Right renal pelvis (tissue), 4 donors: ENCODE data around the gene MIS18BP1. TPM values are rescaled to one million over a fixed set of nuclear protein-coding genes. Genes with fewer than 3 reads are reported as not detected.
"Not testable (repeated sequence)": the region's sequence is repeated elsewhere in the genome, so short reads cannot be mapped to it uniquely, and the experiment has no call there.

Experiments
- DNase-seq, 4 donors: peaks; one replicate each; pipeline ENCODE4 v3.0.0-alpha.2; 2013; ENCODE audit warnings: low read depth in 4 of 4, low spot score in 3 of 4, missing footprints in 1 of 4
- polyA plus RNA-seq, 4 donors: library from polyadenylated mRNA; unstranded; fragments of 120-200 nt; gene quantifications; one replicate each; pipeline ENCODE4 v1.2.1, GENCODE V29; 2013; ENCODE audit not compliant: insufficient read length in 4 of 4

The MIS18BP1 gene
- polyA plus RNA-seq, 4 donors, result 30.6 to 44.6 (median 38.3) TPM

- no peak for DNase-seq
These were observed 5.6 kb downstream of the MIS18BP1 start for GRCh38 chr14:45247427-45247826.

- DNase-seq, result no peak
These were observed 6.3 kb downstream of the MIS18BP1 start for GRCh38 chr14:45246691-45247090.

DNA sequence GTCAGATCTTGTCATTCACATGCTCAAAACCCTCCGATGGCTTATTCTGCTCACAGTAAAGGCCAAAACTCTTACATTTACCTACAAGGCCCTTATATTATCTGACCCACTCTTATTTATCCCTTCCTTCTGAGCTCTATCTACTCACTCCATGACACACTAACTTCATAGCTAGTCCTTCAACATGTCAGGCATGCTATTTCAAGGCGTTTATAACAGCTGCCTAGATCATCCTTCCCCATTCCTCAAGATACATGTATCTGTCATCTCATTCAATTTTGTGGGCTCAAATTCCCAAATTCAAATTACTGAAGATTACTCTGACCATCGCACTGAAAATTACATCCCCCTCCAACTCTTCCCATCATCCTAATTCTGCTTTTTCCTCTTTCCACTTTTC is 6.9 kb downstream of the MIS18BP1 start:
- DNase-seq, result no peak

- no peak for DNase-seq
These were observed 10.3 kb downstream of the MIS18BP1 start for GRCh38 chr14:45242706-45243105.

DNA sequence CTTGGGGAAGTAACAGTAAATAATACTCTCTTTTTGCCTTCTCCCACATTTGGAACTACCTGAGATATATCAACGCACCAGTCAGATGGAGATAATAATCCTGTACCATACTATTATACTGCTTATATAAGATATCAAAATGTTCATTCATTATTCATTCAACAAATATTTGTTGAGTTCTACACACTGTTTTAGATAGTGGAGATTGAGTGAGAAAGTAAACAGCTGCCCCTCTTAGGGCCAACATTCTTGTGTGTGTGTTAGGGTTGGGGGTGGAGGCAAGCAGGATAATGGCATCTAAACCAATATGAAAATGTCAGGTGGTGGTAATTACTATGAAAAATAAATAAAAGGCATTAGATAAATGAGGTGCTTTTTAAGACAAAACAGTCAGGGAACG is 14.0 kb downstream of the MIS18BP1 start:
- DNase-seq, result no peak

GRCh38 chr14:45227566-45227965 is 25.4 kb downstream of the MIS18BP1 start:
- DNase-seq, result no peak

GRCh38 chr14:45222485-45223262 is 30.3 kb downstream of the MIS18BP1 start:
- DNase-seq, result no peak

GRCh38 chr14:45214341-45214740 is 38.7 kb downstream of the MIS18BP1 start:
- not testable (repeated sequence) for DNase-seq

DNA sequence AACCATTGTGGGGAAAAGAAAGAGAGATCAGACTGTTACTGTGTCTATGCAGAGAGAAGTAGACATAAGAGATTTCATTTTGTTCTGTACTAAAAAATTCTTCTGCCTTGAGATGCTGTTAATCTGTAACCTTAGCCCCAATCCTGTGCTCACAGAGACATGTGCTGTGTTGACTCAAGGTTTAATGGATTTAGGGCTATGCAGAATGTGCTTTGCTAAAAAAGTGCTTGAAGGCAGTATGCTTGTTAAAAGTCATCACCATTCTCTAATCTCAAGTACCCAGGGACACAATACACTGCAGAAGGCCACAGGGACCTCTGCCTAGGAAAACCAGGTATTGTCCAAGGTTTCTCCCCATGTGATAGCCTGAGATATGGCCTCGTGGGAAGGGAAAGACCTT is 39.3 kb downstream of the MIS18BP1 start:
- not testable (repeated sequence) for DNase-seq

- no peak for DNase-seq
These were observed 40.8 kb downstream of the MIS18BP1 start for GRCh38 chr14:45212231-45212630.

DNA sequence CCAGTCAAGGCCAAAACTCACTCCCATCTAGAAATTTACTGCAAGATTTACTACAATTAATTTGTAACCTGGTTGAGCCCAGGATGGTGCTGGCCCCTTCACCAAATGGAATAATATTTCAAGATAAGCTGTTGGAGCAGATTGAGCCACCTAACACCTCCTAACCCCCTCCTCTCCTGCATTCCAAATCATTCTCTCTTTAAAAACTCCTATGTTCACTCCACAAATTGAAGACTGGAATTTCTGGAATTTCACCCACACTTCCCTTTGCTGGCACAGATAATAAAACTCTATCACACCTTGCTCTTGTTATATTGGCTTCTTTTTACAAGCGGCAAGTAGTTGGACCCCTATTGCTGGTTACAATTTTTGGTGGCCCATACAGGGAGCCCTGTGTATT is 41.7 kb downstream of the MIS18BP1 start:
- no peak for DNase-seq

- no peak for DNase-seq
These were observed 42.8 kb downstream of the MIS18BP1 start for GRCh38 chr14:45210159-45210558.

GRCh38 chr14:45204241-45204640 is 48.8 kb downstream of the MIS18BP1 start:
- no peak for DNase-seq

DNA sequence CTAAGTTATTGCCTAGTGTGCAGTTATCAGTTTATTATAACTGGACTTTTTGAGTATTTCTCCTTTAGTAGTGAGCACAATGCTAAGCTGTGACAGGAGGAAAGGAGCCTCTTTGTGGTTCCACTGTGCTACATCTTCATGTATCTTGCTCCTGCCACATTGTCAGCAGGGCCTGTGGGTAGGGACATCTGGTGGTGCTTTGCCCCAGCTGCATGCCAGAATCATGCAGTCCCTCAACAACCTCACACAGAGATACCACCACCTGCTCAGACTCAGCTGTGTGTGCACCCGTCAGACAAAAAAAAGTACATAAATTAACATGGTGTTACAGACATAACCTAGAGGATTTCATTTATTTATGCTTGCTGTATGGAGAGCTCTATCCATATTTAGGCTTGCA is 51.1 kb downstream of the MIS18BP1 start:
- DNase-seq, result no peak

DNA sequence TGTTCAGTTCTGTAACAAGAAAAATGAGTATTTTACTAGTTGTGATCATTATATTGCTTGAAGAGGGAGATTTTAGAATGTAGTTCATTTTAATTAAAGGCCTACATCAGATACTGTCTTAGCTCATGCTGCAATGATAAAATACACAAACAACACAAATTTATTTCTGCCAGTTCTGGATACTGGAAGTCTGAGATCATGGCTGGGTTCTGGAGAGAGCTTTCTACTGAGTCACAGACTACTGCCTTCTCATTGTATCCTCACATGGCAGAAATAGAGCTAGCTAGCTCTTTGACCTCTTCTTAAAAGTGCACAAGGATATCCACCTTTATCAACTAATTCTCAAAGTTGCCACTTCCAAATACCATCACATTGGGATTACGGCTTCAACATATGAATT is 53.8 kb downstream of the MIS18BP1 start:
- no peak for DNase-seq

- no peak for DNase-seq
These were observed 54.5 kb downstream of the MIS18BP1 start for GRCh38 chr14:45198551-45198950.

GRCh38 chr14:45194964-45195363 is 58.0 kb downstream of the MIS18BP1 start:
- no peak for DNase-seq

- no peak for DNase-seq
These were observed 67.7 kb downstream of the MIS18BP1 start for GRCh38 chr14:45185100-45185814.

DNA sequence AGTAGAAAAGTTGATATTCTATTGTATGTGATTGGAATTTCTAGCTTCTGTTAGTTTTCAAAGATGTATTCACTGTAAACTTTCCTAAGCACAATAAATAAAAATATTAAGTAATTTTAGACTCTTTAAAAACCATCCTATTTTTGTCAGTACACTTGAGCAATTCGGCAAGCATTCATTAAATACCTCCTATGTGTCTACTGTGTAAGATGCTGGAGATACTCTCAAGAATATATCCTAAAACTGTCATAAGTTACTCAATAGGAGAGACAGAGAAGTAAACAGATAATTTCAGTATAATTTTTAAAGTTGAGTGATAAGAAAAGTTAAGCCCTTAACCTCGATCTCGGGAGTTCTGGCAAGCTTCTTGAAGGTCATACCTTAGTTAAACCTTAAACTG is 71.2 kb downstream of the MIS18BP1 start:
- DNase-seq, result no peak

GRCh38 chr14:45181329-45181728 is 71.7 kb downstream of the MIS18BP1 start:
- DNase-seq, result no peak

DNA sequence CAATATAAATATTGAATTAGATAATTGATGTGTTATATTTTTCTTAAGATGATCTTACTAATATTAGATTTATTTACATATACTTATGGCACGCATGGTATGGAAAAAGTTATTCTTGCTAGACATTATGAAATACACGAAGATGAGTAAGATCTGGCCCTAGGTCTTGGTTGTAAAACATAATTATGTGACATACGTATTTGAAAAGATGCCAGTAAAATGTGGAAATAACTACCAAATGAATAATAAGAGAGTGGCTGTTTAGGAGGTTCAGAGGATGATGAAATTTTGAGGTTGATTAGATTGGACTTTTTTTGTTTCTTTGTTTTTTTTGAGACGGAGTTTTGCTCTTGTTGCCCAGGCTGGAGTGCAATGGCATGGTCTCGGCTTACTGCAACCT is 75.9 kb downstream of the MIS18BP1 start:
- no peak for DNase-seq

DNA sequence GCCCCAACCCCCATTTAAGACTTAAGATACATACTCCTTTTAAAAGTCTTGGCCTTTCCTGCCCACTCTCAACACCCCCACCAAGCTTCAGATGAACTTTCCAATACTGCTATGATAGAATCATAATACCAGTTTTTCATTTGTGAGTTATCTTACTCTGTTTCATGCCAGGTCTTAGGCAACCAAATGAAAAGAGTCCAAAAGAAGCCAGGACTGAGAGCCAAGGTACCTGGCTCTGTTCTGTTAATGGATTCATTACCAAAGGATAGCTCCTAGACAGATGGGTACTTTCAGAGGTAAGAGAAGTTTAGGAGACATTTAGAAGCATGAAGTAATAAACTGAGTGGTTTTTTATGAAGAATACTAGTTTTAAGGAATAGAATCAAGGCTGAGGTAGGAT is 83.1 kb downstream of the MIS18BP1 start:
- DNase-seq, result no peak
